HG03066 (cell line): ENCODE measurements around the gene MMP28.

Experiments
- ATAC-seq: cut with Tn5 transposase; IDR thresholded peaks from one replicate; pipeline ENCODE4 v1.9.1; 2021; ENCODE audit warnings: low read depth; ENCODE audit not compliant: unreplicated experiment

MMP28 gene, protein sequence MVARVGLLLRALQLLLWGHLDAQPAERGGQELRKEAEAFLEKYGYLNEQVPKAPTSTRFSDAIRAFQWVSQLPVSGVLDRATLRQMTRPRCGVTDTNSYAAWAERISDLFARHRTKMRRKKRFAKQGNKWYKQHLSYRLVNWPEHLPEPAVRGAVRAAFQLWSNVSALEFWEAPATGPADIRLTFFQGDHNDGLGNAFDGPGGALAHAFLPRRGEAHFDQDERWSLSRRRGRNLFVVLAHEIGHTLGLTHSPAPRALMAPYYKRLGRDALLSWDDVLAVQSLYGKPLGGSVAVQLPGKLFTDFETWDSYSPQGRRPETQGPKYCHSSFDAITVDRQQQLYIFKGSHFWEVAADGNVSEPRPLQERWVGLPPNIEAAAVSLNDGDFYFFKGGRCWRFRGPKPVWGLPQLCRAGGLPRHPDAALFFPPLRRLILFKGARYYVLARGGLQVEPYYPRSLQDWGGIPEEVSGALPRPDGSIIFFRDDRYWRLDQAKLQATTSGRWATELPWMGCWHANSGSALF

DNA sequence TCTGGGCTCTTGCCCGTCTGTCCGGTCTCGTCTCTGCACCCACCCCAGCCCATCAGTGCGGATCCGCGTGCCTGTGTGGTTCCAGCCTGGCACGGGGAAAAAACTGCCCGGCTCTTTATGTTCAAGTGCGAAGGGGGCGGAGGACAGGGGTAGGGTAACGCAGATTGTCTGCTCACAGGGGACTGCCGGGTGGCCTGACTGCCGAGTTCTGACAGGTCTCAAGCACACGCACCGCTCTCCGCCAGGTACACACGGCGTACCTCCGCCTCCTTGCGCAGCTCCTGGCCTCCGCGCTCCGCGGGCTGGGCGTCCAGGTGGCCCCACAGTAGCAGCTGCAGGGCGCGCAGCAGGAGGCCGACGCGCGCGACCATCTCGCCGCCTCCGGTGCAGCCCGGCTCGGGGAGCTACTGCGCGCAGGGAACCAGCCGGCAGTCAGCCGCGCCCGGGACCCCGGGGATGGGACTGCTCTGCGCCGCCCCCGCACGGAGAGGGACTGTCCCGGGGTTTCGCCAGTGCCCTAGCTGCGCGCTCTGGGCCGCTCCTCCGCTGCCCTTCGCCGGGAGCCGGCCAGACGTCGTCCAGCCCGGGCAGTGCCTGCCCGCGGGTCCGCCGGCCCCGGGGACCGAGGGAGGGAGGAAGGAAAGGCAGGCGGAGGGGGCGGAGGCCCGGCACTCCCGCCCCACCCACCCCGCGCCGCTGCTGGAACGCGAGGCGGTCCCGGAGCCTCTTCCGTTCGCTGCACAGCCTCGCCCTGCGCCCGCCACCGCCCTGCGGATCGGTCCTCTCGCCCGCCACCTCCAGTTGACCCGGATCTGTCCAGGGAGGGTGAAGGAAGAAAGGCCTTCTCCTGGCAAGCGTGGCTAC, at the start of gene MMP28:
MMP28 (minus strand) TSS at position 635 of the 864 bp plus-strand sequence; CDS start at position 371, 264 bp downstream.
- no peak for ATAC-seq

DNA sequence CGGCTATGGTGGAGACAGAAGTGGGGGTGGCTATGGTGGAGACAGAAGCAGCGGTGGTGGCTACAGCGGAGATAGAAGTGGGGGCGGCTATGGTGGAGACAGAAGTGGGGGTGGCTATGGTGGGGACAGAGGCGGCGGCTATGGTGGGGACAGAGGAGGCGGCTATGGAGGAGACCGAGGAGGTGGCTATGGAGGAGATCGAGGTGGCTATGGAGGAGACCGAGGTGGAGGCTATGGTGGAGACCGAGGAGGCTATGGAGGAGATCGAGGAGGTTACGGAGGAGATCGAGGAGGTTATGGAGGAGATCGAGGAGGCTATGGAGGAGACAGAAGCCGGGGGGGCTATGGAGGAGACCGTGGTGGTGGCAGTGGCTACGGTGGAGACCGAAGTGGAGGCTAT, 49.1 kb upstream of the MMP28 start:
- no peak for ATAC-seq

DNA sequence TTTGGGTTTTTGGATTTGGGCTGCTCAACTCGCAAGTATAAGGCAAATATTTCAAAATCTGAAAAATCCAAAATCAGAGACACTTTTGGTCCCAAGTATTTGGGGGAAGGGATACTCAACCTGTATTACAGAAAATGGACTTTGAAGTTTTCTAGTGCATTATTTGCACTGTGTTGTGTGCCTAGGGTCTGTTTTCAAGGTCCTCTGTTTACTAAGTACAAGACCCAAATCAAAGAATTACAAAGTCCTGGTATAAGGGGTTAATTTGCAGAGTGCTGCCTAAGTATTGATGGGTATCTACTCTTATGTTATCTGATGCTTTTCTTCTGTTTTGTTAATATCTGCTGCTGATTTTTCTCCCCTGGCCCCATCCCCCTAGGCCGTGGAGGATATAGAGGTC, 48.3 kb upstream of the MMP28 start:
- ATAC-seq = no peak

DNA sequence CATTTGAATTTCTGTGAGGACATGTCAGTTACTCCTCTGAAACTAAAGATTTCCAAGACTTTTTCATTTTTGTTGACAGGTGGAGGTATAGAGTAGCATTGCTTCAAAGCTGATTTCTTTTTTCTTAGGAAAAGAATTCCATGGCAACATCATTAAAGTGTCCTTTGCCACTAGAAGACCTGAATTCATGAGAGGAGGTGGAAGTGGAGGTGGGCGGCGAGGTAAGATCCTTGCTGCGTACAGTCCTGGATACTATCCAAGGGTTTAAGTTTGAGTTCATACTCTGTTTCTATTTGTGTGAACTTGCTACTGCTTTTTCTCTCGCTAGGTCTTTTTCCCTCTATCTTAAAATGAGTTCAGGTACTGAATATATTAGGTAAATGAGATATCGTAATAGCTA, 46.8 kb upstream of the MMP28 start:
- no peak for ATAC-seq

DNA sequence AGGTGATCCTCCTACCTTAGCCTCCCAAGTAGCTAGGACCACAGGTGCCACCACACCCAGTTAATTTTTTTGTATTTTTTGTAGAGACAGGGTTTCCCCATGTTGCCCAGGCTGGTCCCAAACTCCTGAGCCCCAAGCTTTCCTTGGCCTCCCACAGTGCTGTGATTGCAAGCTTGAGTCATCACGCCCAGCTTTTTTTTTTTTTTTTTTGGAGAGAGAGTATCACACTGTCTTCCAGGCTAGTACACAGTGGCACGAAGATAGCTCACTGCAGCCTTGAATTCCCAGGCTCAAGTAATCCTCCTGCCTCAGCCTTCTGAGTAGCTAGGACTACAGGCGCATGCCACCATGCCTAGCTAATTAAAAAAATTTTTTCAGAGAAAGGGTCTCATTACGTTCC, 46.1 kb upstream of the MMP28 start:
- no peak for ATAC-seq

DNA sequence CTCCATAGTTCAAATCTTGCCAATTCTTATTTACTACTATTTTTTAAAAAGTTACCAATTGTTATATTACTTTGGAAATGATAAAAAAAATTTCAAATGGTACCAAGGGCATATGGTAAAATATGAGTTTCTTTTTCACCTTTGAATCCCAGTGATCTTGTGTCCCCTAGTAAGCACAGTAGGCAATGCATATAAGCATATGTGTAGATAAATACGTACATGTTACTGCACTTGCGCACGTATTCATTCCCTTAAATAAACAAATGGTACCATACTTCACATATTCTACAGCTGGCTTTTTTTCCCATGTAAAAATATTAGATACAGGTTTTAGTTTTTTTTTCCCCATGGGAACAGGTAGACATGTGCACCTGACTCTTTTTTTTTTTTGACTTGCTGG, 45.7 kb upstream of the MMP28 start:
- no peak for ATAC-seq

DNA sequence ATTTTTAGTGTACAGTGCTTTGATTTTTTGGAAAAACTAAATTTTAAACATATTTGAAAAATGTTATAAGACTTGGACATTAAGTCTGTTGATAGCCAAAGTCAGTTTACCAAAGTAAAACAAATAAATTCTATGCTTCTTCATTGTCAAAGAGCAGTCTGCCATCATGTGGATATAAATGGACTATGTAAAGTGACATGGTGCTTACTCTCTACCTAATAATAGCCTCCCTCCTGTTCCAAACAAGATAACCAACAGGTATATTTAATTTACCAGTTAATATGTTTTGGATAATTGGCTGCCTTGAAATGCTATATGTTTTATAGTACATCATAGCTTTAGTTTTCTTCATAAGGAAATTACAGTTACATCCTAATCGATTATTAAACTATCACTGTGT, 29.8 kb upstream of the MMP28 start:
- no peak for ATAC-seq

DNA sequence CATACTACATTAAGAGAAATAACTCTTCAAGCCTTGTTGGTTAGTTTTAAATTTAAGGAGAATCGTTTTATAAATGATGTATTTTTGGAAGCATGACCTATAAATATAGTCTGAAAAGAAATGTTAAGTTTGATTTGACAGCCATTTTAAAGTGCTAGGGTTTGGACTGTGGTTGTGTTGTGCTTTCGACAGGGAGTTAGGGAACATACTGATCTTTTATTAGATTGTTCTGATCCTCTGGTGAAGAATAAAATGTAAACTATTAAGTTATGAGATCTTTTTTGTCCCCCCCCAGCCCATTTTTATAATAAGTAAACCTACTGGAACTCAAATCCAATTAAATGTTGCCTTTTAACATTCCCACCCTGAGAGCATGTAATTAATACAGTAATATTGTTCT, 25.9 kb upstream of the MMP28 start:
- no peak for ATAC-seq

DNA sequence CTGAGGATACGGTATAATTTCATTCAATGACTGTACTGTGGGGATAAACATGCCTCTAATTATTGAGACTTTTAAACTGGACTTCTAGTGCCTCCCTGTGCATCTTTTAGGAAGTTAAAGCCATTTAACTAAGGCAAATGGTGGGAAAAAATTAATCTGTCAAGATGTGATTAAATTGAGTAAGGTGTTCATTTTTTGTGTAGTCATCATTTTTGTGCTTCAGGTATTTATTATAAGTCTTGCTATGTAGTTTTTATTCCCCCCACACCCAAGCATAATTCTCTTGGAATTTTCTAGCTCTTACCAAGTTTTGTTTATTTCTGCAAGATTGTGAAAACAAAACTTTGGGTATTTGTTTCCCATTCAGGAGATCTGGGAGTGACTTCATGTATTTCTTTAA, 24.0 kb upstream of the MMP28 start:
- ATAC-seq = no peak

DNA sequence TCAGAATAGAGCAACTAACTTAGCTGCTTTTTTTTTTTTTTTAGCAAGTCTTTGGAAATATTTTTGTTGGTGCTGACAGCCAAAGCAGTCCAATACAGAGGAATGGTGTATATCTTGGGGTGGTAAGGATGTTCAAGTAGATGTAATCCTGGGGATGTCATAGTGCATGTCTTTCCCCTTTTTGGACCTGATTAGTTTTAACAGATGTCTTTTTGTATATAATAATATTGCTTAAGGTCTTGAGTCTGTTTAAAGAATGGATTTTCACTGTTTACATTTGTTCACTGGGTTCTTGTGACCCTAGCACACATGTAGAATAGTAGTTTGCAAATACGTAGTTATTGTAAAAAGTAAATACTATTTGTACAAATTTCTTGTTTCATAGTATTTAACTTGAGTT, 21.8 kb upstream of the MMP28 start:
- ATAC-seq = no peak

DNA sequence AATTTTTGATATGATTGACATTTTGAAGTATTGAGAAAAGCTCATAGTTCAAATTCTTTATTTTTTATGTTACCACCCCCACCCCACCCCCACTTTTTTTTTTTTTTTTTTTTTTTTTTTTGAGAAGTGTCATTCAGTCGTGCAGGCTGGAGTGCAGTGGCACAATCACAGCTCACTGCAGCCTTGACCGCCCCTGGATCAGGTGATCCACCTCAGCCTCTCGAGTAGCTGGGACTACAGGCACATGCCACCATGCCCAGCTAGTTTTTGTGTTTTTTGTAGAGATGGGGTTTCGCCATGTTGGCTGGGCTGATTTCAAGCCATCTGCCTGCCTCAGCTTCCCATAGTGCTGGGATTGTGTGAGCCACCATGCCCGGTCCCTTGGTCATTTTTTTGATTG, 21.3 kb upstream of the MMP28 start:
- ATAC-seq = no peak

DNA sequence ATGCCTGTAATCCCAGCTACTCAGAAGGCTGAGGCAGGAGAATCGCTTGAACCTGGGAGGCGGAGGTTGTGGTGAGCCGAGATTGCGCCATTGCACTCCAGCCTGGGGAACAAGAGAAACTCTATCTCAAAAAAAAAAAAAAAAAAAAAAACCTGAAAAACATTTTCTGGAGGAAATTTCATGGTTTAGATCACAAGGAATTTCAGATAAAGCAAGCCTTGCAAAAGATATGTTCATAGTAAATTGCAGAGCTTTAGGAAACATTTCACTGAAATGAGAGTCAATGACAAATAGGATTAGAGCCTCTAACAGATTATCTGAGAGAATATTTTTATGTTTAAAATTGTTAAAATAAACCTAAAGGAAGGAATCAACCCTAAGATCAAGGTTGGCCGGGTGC, 17.0 kb upstream of the MMP28 start:
- no peak for ATAC-seq

DNA sequence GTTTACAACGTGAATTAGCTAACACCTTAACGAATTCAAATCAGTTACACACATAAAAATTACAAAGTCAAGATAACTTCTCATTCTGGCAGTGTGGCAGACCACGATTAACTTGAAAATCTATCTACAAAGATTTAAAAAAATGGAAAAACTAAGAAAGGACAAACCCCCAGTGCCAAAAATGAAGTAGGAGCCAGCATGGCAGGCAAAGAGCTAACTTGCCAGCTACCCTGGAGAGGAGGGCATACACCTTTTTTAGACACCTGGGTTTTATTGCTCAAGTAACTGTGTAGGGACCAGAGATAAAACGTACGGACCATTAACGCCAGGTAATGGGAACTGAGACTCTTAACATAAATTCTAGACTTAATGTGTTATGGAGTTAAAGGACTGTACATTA, 16.3 kb upstream of the MMP28 start:
- ATAC-seq = no peak

DNA sequence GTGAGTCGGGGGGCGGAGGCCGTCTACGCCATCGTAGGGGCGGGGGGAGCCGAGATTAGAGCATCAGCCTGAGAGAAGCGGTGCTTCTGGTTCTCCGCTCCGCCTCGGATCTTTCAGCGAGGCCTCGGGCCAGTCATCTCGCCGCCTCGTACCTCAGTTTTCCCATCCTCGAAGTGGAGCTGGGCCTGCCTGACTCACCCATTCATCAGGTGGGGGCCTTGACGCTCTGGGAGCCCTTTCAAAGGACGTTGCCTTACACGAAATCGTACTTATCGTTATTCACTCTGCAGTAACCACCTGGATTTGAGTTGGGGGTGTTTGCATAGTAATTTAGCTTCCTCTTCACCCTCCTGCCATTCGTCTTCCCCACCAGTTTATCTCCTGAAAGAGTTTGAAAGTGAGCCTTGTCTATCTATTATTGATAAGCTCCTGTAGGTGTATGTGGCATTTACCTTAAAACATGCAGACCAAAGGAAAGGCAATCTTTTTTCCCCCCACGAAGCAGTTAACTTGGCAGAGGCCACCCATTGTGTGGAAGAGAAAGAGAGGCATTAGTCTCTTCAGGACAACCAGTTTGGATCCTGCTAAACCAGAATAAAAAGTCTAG, 14.5 kb upstream of the MMP28 start:
- no peak for ATAC-seq

DNA sequence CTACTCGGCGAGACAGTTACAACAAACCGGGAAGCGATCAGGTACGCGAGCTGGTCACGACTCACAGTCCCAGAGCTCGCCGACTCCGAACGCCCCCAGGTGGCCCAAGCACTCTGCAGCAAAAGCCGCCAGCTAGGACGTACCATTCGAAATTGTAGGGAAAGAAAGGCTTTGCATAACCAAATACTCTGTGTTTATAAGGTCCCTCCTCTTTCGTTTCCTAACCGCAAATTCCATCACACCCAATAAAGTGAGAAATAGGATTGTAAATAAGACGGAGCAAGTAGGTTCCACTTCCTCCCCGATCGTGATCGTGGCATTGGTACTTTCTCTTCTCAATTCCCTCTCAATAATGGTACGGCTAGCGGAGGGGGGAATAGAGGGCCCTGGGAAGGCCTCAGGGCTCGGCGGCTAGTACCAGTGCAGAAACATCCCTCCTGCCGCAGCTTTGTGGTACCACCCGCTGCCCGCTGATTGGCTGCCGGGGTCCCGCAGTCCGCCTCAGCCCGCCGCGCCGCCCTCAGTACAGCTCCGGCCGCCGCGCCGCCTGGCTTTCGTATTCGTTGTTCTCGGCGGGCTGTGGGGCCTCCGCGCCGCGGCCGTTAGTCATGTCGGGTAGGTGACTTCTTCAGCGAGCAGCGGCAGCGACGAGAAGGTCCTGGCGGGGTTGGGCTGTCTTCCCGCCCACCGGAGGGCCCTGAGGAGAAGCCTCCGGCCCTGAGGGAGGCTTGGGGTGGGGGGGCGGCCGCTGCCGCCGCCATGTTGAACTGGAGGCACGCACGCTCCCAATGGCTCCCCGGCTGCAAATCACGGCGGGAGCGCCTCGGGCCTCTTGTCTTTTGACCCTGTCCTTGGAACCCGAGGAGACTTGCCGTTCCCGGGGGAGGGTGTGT, 13.8 kb upstream of the MMP28 start, which contains the start of gene TAF15:
TAF15 (plus strand) TSS at position 523 of the 893 bp plus-strand sequence; CDS start at position 609, 86 bp downstream.
- peak; percentile 94 for ATAC-seq

DNA sequence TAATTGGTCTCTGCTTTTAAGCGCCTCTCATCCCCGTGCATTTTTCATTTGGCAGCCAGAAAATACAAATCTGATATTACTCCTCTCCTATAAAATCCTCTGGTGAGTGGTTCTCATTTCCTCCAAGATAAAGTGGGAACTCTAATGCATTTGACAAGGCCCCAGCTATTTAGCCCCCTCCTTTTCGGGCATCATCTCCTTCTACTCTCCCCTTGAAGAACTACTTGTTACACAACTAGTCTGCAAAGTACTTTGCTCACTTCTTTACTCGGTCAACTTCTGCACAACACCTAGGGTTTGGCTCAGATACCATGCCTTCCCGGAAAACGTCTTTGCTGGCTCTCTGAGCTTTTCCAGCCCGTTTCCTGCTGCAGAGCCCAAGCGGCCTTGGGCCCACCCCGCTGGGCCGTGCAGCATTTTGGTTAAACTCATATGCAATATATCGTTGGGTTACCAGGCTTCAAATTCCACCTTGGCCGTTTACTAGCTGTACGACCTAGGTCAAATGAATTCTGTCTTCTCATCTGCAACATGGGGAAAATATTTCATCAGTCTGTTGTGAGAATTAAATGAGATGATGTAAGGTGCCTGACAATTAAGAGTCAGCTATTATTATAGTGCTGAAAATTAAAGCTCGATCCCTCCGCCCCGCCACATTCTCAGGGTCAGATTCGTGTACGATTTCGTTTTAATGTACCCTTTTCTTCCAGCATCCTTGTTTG, 13.0 kb upstream of the MMP28 start:
- no peak for ATAC-seq

DNA sequence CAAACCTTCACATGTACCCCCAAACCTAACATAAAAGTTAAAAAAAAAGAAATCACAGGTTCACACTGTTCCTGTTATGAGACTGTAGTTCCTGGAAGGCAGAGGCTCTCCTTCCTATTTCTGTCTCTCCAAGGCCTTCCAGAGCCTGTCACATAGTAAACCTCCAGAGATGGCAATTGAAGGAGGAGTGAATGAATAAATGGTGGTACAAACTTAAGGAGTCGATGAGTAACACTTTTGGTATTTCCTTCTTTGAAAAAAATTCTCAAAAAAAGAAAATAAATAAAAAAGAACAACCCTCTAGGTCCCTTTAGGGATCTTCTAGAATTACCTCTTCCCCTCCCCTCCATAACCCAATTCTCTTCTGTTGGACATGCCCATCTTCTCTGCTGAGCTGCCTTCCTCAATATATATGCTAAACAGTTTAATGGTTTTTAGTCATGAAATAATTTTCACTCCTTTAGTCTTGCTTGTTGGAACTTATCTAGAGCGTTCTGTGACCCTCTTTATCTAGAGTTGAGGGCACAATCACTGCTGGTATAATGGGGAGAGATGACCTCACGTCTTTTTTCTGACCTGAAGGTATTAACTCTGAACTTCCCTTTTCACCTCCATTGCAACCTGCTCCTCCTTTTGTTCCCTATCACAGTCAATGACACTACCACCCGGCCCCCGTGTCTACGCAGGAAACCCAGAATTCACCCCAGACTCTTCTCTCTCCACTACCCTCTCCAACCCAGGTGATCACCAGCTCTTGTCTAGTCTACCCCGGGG, 12.1 kb upstream of the MMP28 start:
- no peak for ATAC-seq

DNA sequence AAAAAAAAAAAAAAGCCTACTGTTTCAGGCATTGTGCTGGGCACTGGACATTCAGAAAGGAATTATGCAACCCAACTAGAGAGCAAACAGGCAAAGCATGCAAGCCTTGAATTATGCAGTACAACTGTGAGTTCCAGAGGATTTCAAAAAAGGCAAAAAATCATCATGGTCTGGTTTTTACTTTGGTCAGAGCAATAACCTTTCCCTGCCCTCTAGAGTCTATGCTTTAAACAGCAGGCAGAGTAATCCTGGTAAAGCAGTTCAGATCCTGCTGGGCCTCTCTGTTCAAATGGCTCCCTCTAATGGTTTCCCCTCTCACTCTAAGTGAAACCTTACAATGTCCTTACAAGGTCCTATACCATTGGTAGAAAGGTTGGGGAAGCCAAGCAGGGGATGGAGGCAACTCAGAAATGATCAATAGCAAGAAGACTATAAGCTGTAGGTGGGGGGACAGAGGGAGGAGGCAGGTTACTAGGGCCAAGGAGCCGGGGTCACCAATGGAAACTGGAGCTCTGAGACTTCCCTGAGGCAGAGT, 9.3 kb upstream of the MMP28 start:
- no peak for ATAC-seq
